Measurements from ENCODE around the gene MFN2.
"Not testable (repeated sequence)": the region's sequence is repeated elsewhere in the genome, so short reads cannot be mapped to it uniquely, and the experiment has no call there.

Gene MFN2

GRCh38 chr1:12001249-12001917 is 21.1 kb downstream of the MFN2 start:
- no peak for DNase-seq

- DNase-seq = no peak
These were observed 21.8 kb downstream of the MFN2 start for GRCh38 chr1:12001996-12002493.

GRCh38 chr1:12003762-12004161 is 23.5 kb downstream of the MFN2 start:
- no peak for DNase-seq

- no peak for DNase-seq
These were observed 25.4 kb downstream of the MFN2 start for GRCh38 chr1:12005488-12006166.

- no peak for DNase-seq
These were observed 26.1 kb downstream of the MFN2 start for GRCh38 chr1:12006167-12006921.

- DNase-seq = no peak
These were observed 27.0 kb downstream of the MFN2 start for GRCh38 chr1:12007204-12007603.

- not testable (repeated sequence) for DNase-seq
These were observed 28.1 kb downstream of the MFN2 start for GRCh38 chr1:12008355-12008754.

GRCh38 chr1:12009318-12009947 is 29.2 kb downstream of the MFN2 start:
- no peak for DNase-seq

- no peak for DNase-seq
These were observed 30.7 kb downstream of the MFN2 start for GRCh38 chr1:12010746-12011570.

GRCh38 chr1:12011998-12012397 is 31.8 kb downstream of the MFN2 start:
- no peak for DNase-seq

GRCh38 chr1:12012560-12013316 is 32.5 kb downstream of the MFN2 start:
- no peak for DNase-seq

- DNase-seq = no peak
These were observed 34.1 kb downstream of the MFN2 start for GRCh38 chr1:12014141-12014991.

- DNase-seq = no peak
These were observed 34.8 kb downstream of the MFN2 start for GRCh38 chr1:12015001-12015491.

- DNase-seq = no peak
These were observed 35.3 kb downstream of the MFN2 start for GRCh38 chr1:12015499-12015898.

GRCh38 chr1:12016182-12016581 is 35.9 kb downstream of the MFN2 start:
- DNase-seq = no peak

GRCh38 chr1:12019858-12020509 is 39.7 kb downstream of the MFN2 start:
- no peak for DNase-seq

- no peak for DNase-seq
These were observed 41.4 kb downstream of the MFN2 start for GRCh38 chr1:12021616-12022015.

- no peak for DNase-seq
These were observed 41.8 kb downstream of the MFN2 start for GRCh38 chr1:12022036-12022435.

- DNase-seq = no peak
These were observed 46.3 kb downstream of the MFN2 start for GRCh38 chr1:12026586-12026985.

- DNase-seq = no peak
These were observed 48.0 kb downstream of the MFN2 start for GRCh38 chr1:12028248-12028647.
